Left ventricle myocardium inferior (tissue), 1 donor: ENCODE results near the gene MAN2C1. TPM values are rescaled to one million over a fixed set of nuclear protein-coding genes. Genes with fewer than 3 reads are reported as not detected.
"Not testable (repeated sequence)": the region's sequence is repeated elsewhere in the genome, so short reads cannot be mapped to it uniquely, and the experiment has no call there.

Experiments
- DNase-seq: peaks from one replicate; pipeline ENCODE4 v3.0.0-alpha.2; 2020
- H3K27ac ChIP-seq: fragments of 200-600 bp; replicated peaks from 2 replicates; pipeline ENCODE4 v1.8.0; 2021
- H3K27me3 ChIP-seq: fragments of 200-600 bp; 2 replicates; pipeline ENCODE4 v1.8.0; 2021; ENCODE audit warnings: low read depth
- H3K36me3 ChIP-seq: fragments of 200-600 bp; 2 replicates; pipeline ENCODE4 v1.8.0; 2021
- H3K4me1 ChIP-seq: fragments of 200-600 bp; 2 replicates; pipeline ENCODE4 v1.8.0; 2021
- H3K4me3 ChIP-seq: fragments of 200-600 bp; 2 replicates; pipeline ENCODE4 v1.8.0; 2021; ENCODE audit warnings: mild to moderate bottlenecking, moderate library complexity
- H3K9me3 ChIP-seq: fragments of 200-600 bp; replicated peaks from 2 replicates; pipeline ENCODE4 v1.8.0; 2021
- intact Hi-C: fragments of 100-400 bp; cut with micrococcal nuclease; formaldehyde crosslinking; loops from one replicate; pipeline ENCODE4 v1.11.0; 2022
- total RNA-seq: library from RNA; stranded (reverse); fragmentation: NEBNext Ultra II Directional; extraction: Animal tissue kit (Norgen Biotek cat#: 25700); gene quantifications from one replicate; pipeline ENCODE4 v1.2.1, GENCODE V29; 2021
- TF ChIP-seq, protein P1 (sequence below): fragments of 200-600 bp; IDR thresholded peaks from 2 replicates; pipeline ENCODE4 v1.8.0; 2021; ENCODE audit warnings: antibody characterized with exemption, mild to moderate bottlenecking, borderline replicate concordance
- donor health status: DM: no; HTN: yes; CAD: no; lungs with severe emphysema.

The MAN2C1 gene
- total RNA-seq, 1 donor from 2014 or later, result 114 TPM

DNA sequence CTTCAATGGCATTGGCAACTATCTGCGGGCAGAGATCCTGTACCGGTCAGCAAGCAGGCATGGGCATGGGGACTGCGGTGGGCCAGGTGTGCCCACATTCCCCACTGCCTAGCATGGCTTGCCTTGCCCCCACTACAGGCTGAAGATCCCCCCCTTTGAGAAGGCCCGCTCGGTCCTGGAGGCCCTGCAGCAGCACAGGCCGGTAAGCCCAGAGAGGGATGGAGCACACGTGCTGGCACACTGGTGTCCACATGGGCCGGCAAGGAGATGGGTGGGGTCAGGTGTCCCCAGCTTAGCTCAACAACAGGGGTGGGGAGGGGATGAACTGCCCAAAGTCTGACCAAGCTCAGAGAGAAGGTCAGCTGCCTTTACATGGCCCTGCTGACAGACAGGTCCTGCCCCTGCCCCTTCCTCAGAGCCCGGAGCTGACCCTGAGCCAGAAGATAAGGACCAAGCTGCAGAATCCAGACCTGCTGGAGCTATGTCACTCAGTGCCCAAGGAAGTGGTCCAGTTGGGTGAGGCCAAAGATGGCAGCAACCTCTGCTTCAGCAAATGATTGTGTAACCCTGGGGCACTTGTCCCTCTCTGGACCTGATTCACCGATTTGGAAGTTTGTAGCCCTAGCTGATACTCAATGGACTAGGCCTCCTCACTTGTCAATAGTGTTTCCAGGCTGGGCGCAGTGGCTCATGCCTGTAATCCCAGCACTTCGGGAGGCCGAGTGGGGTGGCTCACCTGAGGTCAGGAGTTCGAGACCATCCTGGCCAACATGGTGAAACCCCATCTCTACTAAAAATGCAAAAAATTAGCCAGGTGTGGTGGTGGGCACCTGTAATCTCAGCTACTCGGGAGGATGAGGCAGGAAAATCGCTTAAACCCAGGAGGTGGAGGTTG lies 16.0 kb downstream of the MAN2C1 start:
- Histone ChIP-seq H3K9me3 (no peaks in the 10 kb centered on the region), H3K27me3 (no peaks in the 10 kb centered on the region), H3K4me1 (peaks cover 18% of the 10 kb centered on the region), H3K27ac (no peak overlapping the region), H3K4me3 (no peak overlapping the region), H3K36me3 (peaks cover 27% of the 10 kb centered on the region)
- intact Hi-C loops, result no loop called here
- no peak for DNase-seq
- TF ChIP-seq, protein P1, sequence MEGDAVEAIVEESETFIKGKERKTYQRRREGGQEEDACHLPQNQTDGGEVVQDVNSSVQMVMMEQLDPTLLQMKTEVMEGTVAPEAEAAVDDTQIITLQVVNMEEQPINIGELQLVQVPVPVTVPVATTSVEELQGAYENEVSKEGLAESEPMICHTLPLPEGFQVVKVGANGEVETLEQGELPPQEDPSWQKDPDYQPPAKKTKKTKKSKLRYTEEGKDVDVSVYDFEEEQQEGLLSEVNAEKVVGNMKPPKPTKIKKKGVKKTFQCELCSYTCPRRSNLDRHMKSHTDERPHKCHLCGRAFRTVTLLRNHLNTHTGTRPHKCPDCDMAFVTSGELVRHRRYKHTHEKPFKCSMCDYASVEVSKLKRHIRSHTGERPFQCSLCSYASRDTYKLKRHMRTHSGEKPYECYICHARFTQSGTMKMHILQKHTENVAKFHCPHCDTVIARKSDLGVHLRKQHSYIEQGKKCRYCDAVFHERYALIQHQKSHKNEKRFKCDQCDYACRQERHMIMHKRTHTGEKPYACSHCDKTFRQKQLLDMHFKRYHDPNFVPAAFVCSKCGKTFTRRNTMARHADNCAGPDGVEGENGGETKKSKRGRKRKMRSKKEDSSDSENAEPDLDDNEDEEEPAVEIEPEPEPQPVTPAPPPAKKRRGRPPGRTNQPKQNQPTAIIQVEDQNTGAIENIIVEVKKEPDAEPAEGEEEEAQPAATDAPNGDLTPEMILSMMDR, result no peak

DNA sequence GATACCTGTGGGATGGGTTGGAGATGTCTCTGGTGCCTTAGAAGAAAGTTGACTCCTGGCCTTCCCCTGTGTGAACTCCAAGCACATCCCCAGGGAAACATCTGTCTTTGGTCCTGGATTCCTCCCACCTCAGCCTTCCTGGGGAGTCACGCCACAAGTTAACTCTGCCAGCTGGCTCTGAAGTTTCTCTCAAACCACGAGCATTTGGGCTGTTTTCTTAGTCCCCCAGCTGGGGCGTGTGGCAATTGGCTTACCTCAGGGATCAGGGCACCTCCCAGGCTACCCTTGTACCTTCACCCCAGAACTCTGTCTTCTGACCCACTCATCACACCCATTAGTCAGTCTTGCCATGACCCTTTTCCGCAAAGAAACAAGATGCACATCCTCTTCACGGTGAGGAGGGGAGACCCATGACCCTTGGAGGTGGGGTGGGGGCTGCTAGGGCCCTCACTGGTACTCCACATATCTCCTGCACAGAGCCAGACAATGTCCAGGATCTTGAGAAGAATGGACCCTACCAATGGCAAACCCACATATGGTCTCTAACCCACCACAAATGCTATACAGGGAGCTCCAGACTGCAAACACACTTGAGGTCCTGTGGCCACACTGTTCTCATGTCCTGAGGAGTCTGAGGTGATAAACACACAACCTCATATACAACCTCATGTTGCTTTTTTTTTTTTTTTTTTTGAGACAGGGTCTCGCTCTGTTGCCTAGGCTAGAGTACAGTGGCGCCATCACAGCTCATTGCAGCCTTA lies 17.6 kb downstream of the MAN2C1 start:
- no peak for DNase-seq
- intact Hi-C loops, result no loop called here
- no peaks in the 10 kb centered on the region for H3K9me3 ChIP-seq
- no peaks in the 10 kb centered on the region for H3K27me3 ChIP-seq
- peaks cover 11% of the 10 kb centered on the region for H3K36me3 ChIP-seq
- no peak overlapping the region for H3K27ac ChIP-seq
- no peak overlapping the region for H3K4me3 ChIP-seq
- TF ChIP-seq, protein P1, result no peak
- peaks cover 32% of the 10 kb centered on the region for H3K4me1 ChIP-seq

DNA sequence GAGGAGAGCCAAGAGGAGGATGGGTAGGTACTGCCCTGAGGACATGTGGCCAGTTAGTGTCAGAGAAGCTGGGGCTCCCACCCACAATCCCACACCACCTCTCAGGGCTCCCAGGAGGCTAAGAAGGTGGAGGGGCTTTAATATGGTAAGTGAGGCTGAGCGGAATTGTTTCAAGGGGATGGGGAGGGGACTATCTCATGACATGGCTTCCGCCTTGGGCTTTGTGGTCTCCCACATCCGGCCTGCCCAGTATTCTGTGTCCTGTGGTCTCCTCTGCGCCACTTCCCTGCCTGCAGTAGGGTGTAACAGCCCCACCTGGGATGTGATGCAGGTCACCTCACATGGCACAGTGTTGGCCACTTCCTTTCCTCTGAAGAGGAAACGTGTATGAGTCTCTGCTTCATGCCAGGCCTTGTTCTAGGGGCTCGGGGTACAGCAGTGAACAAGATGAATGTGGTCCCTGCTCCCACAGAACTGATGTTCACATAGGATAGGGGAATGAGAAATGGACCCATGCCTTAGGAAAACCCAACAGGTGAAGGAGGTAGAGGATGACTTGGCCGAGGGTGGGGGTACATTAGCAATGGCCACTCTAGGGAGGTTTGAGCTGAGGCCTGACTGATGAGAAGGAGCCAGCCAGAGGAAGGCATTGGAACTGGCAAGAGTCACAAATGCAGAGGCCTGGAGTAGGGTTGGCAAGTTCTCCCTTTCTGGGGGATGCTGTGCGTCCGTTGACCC lies 18.4 kb downstream of the MAN2C1 start:
- intact Hi-C loops, result no loop called here
- DNase-seq, result no peak
- Histone ChIP-seq H3K27ac (no peak overlapping the region), H3K36me3 (peaks cover 3% of the 10 kb centered on the region), H3K4me3 (no peak overlapping the region), H3K27me3 (no peaks in the 10 kb centered on the region), H3K9me3 (no peaks in the 10 kb centered on the region), H3K4me1 (peaks cover 32% of the 10 kb centered on the region)
- TF ChIP-seq, protein P1, result no peak

DNA sequence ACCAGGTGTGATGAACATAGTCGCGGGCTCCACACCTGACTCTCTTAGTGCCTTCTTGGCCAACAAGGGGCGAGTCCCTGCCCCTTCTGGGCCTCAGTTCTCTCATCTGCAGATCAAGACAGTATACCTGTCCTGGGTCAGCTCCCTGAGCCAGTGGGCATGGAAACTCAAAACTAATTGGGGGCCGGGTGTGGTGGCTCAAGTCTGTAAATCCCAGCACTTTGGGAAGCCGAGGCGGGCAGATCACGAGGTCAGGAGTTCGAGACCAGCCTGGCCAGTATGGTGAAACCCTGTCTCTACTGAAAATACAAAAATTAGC lies 19.1 kb downstream of the MAN2C1 start:
- DNase-seq, H3K9me3 ChIP-seq, intact Hi-C loops, H3K27me3 ChIP-seq, H3K4me3 ChIP-seq, H3K36me3 ChIP-seq, H3K27ac ChIP-seq: not testable (repeated sequence)
- peaks cover 32% of the 10 kb centered on the region for H3K4me1 ChIP-seq

DNA sequence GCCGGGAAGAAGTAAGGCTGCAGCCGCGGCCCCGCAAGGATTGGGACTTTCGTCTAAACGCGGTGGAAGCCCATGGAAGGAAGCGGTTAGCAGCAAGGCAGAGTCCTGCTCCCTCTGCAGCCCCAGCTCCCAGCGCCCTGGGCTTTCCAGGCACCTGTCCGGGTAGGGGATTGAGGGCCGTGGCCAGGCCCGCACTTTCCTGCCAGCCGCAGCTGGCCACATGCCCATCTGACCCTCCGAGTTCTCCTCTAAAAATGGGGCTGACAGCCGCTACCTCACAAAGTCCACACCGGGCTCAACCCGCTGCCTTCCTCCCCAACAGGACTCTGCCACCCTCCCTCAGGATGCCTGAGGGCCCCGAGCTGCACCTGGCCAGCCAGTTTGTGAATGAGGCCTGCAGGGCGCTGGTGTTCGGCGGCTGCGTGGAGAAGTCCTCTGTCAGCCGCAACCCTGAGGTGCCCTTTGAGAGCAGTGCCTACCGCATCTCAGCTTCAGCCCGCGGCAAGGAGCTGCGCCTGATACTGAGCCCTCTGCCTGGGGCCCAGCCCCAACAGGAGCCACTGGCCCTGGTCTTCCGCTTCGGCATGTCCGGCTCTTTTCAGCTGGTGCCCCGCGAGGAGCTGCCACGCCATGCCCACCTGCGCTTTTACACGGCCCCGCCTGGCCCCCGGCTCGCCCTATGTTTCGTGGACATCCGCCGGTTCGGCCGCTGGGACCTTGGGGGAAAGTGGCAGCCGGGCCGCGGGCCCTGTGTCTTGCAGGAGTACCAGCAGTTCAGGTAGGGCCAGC lies 19.7 kb downstream of the MAN2C1 start:
- intact Hi-C loops, result no loop called here
- no peak for DNase-seq
- Histone ChIP-seq H3K27me3 (no peaks in the 10 kb centered on the region), H3K4me3 (peak overlapping the region; percentile 88), H3K4me1 (peaks cover 32% of the 10 kb centered on the region), H3K27ac (peak overlapping the region; percentile 79), H3K9me3 (no peaks in the 10 kb centered on the region), H3K36me3 (no peaks in the 10 kb centered on the region)
- TF ChIP-seq, protein P1, result no peak
